SK-N-SH (cell line): ENCODE data around the gene SMARCE1. TPM values are rescaled to one million over a fixed set of nuclear protein-coding genes. Genes with fewer than 3 reads are reported as not detected.

Source experiments
- CTCF ChIA-PET: fragments of 300-600, 350-600 bp; formaldehyde crosslinking; extraction: SDS; loops from one replicate; lab custom pipeline; 2021; lab: Yijun Ruan, JAX
- POLR2A ChIA-PET: fragments of 350-600 bp; sonication (Branson Sonifier 250); formaldehyde crosslinking; extraction: SDS; loops from one replicate; lab custom pipeline; 2020; ENCODE audit warnings: antibody characterized with exemption, inconsistent platforms; lab: Yijun Ruan, JAX
- DNase-seq: peaks from one replicate; pipeline ENCODE4 v3.0.0; 2012
- H2AFZ ChIP-seq: fragments of 200-600 bp; sonication (generic); 2 replicates; pipeline ENCODE4 v1.8.1; 2016; ENCODE audit warnings: antibody characterized with exemption, mild to moderate bottlenecking, low read depth
- H3F3A ChIP-seq: fragments of 200-600 bp; sonication (generic); replicated peaks from 2 replicates; pipeline ENCODE3; 2016; ENCODE audit warnings: antibody characterized with exemption, mild to moderate bottlenecking; ENCODE audit not compliant: insufficient read depth
- H3K27ac ChIP-seq, 2 experiments: fragments of 200-500 bp in 1 of 2; fragments of 200-600 bp in 1 of 2; sonication (Bioruptor generic) in 1 of 2; sonication (generic), shearing (Covaris generic) in 1 of 2; 2 replicates each; pipeline versions ENCODE4 v1.5.1 to v1.6.1; 2014 to 2016; ENCODE audit warnings: low read depth in 2 of 2, inconsistent platforms in 1 of 2, low read length in 1 of 2, mild to moderate bottlenecking in 1 of 2, mixed read lengths in 1 of 2
- H3K27me3 ChIP-seq: fragments of 200-600 bp; sonication (generic), shearing (Covaris generic); 2 replicates; pipeline ENCODE4 v1.6.1; 2016; ENCODE audit warnings: mixed run types; ENCODE audit not compliant: insufficient read depth
- H3K36me3 ChIP-seq, 2 experiments: fragments of 200-500 bp in 1 of 2; fragments of 200-600 bp in 1 of 2; sonication (Bioruptor generic) in 1 of 2; sonication (generic) in 1 of 2; replicated peaks in 1 of 2; 2 replicates each; pipeline versions ENCODE3 to v1.5.1; 2014 to 2016; ENCODE audit warnings: low read length in 1 of 2, mild to moderate bottlenecking in 1 of 2; ENCODE audit not compliant: insufficient read depth in 2 of 2, control insufficient read depth in 1 of 2
- H3K4me1 ChIP-seq, 2 experiments: fragments of 200-500 bp in 1 of 2; fragments of 200-600 bp in 1 of 2; sonication (Bioruptor generic) in 1 of 2; sonication (generic), shearing (Covaris generic) in 1 of 2; 2 replicates each; pipeline versions ENCODE4 v1.5.1 to v1.6.1; 2014 to 2016; ENCODE audit warnings: low read depth in 1 of 2, low read length in 1 of 2, mixed run types in 1 of 2; ENCODE audit not compliant: insufficient read depth in 2 of 2, control insufficient read depth in 1 of 2
- H3K4me2 ChIP-seq: fragments of 200-600 bp; sonication (generic), shearing (Covaris generic); 2 replicates; pipeline ENCODE4 v1.6.1; 2017; ENCODE audit warnings: mixed run types
- H3K4me3 ChIP-seq, 2 experiments: fragments of 200-500 bp in 1 of 2; fragments of 200-600 bp in 1 of 2; sonication (Bioruptor generic) in 1 of 2; sonication (generic), shearing (Covaris generic) in 1 of 2; 2 replicates each; pipeline versions ENCODE4 v1.5.1 to v1.8.1; 2014 to 2016; ENCODE audit warnings: low read depth in 2 of 2, inconsistent platforms in 1 of 2, low read length in 1 of 2, mild to moderate bottlenecking in 1 of 2, mixed read lengths in 1 of 2, moderate library complexity in 1 of 2
- H3K79me2 ChIP-seq: fragments of 200-600 bp; sonication (generic); 2 replicates; pipeline ENCODE4 v1.8.1; 2017; ENCODE audit warnings: mild to moderate bottlenecking; ENCODE audit not compliant: insufficient read depth
- H3K9ac ChIP-seq: fragments of 200-600 bp; sonication (generic); 2 replicates; pipeline ENCODE4 v1.6.1; 2017; ENCODE audit warnings: mixed run types
- H3K9me2 ChIP-seq: fragments of 200-600 bp; sonication (generic); 2 replicates; pipeline ENCODE4 v1.6.1; 2017; ENCODE audit warnings: mixed run types
- H3K9me3 ChIP-seq: fragments of 200-600 bp; sonication (generic); 2 replicates; pipeline ENCODE4 v1.6.1; 2017; ENCODE audit warnings: mixed run types, mild to moderate bottlenecking, moderate library complexity
- H4K20me1 ChIP-seq: fragments of 200-600 bp; sonication (generic); 2 replicates; pipeline ENCODE4 v1.6.1; 2017; ENCODE audit warnings: mild to moderate bottlenecking, mixed run types; ENCODE audit not compliant: insufficient read depth
- CHD2 ChIP-seq: fragments of 150-350 bp; IDR thresholded peaks from 2 replicates; pipeline ENCODE4 v1.6.1; 2018; ENCODE audit warnings: low read length; ENCODE audit not compliant: partially characterized antibody
- CTCF ChIP-seq: fragments of 200-600 bp; sonication (generic); IDR thresholded peaks from 2 replicates; pipeline ENCODE4 v1.6.1; 2017; ENCODE audit warnings: antibody characterized with exemption, mild to moderate bottlenecking, moderate library complexity
- ELF1 ChIP-seq: IDR thresholded peaks from 2 replicates; pipeline ENCODE4 v1.4.0; 2012
- EP300 ChIP-seq, 2 experiments: IDR thresholded peaks; 2 replicates each; pipeline versions ENCODE4 v1.4.0 to v1.6.1; 2012; ENCODE audit warnings: borderline replicate concordance in 1 of 2, low read depth in 1 of 2, low read length in 1 of 2
- EZH2phosphoT487 ChIP-seq: fragments of 200-600 bp; sonication (generic); IDR thresholded peaks from 2 replicates; pipeline ENCODE4 v1.6.1; 2017; ENCODE audit warnings: low read depth, mixed run types, mild to moderate bottlenecking, antibody characterized with exemption, moderate library complexity, borderline replicate concordance
- FOSL2 ChIP-seq: IDR thresholded peaks from 2 replicates; pipeline ENCODE4 v1.4.0; 2012; ENCODE audit warnings: low read depth, mild to moderate bottlenecking, moderate library complexity, borderline replicate concordance
- FOXJ3 ChIP-seq: sonication (generic); formaldehyde crosslinking; IDR thresholded peaks from 2 replicates; pipeline ENCODE4 v1.5.1; 2020; ENCODE audit warnings: mild to moderate bottlenecking, missing genetic modification reagents
- FOXM1 ChIP-seq: IDR thresholded peaks from 2 replicates; pipeline ENCODE4 v1.4.0; 2012; ENCODE audit warnings: low read depth, mild to moderate bottlenecking
- GATA2 ChIP-seq: sonication (generic); formaldehyde crosslinking; IDR thresholded peaks from 2 replicates; pipeline ENCODE4 v1.5.0; 2020; ENCODE audit warnings: mild to moderate bottlenecking, missing genetic modification reagents
- IRF3 ChIP-seq: fragments of 150-350 bp; IDR thresholded peaks from 2 replicates; pipeline ENCODE4 v1.6.1; 2016; ENCODE audit warnings: mild to moderate bottlenecking, low read depth, low read length
- JUND ChIP-seq: IDR thresholded peaks from 2 replicates; pipeline ENCODE4 v1.4.0; 2012
- MEF2A ChIP-seq: IDR thresholded peaks from 2 replicates; pipeline ENCODE4 v1.4.0; 2012; ENCODE audit warnings: low read depth, borderline replicate concordance
- NFIC ChIP-seq: IDR thresholded peaks from 2 replicates; pipeline ENCODE4 v1.4.0; 2012; ENCODE audit warnings: borderline replicate concordance
- NRF1 ChIP-seq: IDR thresholded peaks from 2 replicates; pipeline ENCODE4 v1.6.1; 2012; ENCODE audit warnings: low read depth, mild to moderate bottlenecking, low read length
- RAD21 ChIP-seq: IDR thresholded peaks from 2 replicates; pipeline ENCODE4 v1.6.1; 2012; ENCODE audit warnings: mild to moderate bottlenecking, low read length
- RFX5 ChIP-seq: IDR thresholded peaks from 2 replicates; pipeline ENCODE4 v1.6.1; 2012; ENCODE audit warnings: mild to moderate bottlenecking, improper control_type of control experiment, low read length
- RXRA ChIP-seq: IDR thresholded peaks from 2 replicates; pipeline ENCODE4 v1.4.0; 2012; ENCODE audit warnings: low read depth, mild to moderate bottlenecking, borderline replicate concordance
- SMC3 ChIP-seq: IDR thresholded peaks from 2 replicates; pipeline ENCODE4 v1.6.1; 2012; ENCODE audit warnings: low read depth, low read length, improper control_type of control experiment
- TEAD4 ChIP-seq: IDR thresholded peaks from 2 replicates; pipeline ENCODE4 v1.4.0; 2012; ENCODE audit warnings: mild to moderate bottlenecking, borderline replicate concordance; ENCODE audit not compliant: insufficient read depth
- YY1 ChIP-seq: IDR thresholded peaks from 2 replicates; pipeline ENCODE4 v1.4.0; 2012; ENCODE audit warnings: low read depth, mild to moderate bottlenecking
- WGBS: methylation state at CpG from one replicate; pipeline ENCODE4 v1.1.6; 2017; ENCODE audit warnings: low lambda C conversion rate; 5-methylcytosine and 5-hydroxymethylcytosine counted together
- polyA plus RNA-seq, 3 experiments: library from polyadenylated mRNA; depleted of rRNA; stranded (reverse); fragments of >200 nt; gene quantifications; 2 replicates each; pipeline ENCODE4 v1.2.3, GENCODE V29; 2012

Gene SMARCE1
- polyA plus RNA-seq, 1 of the 3 experiments (the other 2 are of a cell fraction) = 45.9 TPM

GRCh38 chr17:40625311-40625710 lies 22.3 kb downstream of the SMARCE1 start:
- WGBS = 71% methylated on average over 5 of the region's 5 CpGs
- H3K9ac ChIP-seq = no peak overlapping the region
- H3K9me2 ChIP-seq = no peaks in the 10 kb centered on the region
- no peak for TF ChIP-seq ELF1
- TF ChIP-seq FOXJ3 (CRISPR knock-in tag) = no peak
- TF ChIP-seq, all 33 proteins: peak for 0
- Histone ChIP-seq H3K79me2 (no peaks in the 10 kb centered on the region), H4K20me1 (no peaks in the 10 kb centered on the region), H3K4me3 (no peak overlapping the region), H3K4me1 (no peaks in the 10 kb centered on the region), H3F3A (peaks cover 17% of the 10 kb centered on the region), H3K27ac (no peak overlapping the region), H3K27me3 (no peaks in the 10 kb centered on the region), H3K36me3 (peaks cover 32 to 33% of the 10 kb centered on the region in 2 experiments), H2AFZ (no peak overlapping the region), H3K9me3 (no peaks in the 10 kb centered on the region), H3K4me2 (no peak overlapping the region)
- POLR2A ChIA-PET = no interaction called here
- no peak for DNase-seq
- CTCF ChIA-PET = interaction anchor here (0.7 to 1.6 kb wide), 7 partner anchors 9 to 168 kb away, joined by 3 to 8 read pairs (median 3); no protein-coding TSS in a partner anchor

GRCh38 chr17:40623419-40624210 lies 24.0 kb downstream of the SMARCE1 start:
- no peaks in the 10 kb centered on the region for H3K9me3 ChIP-seq
- H4K20me1 ChIP-seq = no peaks in the 10 kb centered on the region
- ChIA-PET POLR2A (no interaction called here), CTCF (interaction anchor here (0.7 kb wide), 1 partner anchor 12 kb away, joined by 3 read pairs; no protein-coding TSS in a partner anchor)
- peaks cover 16 to 18% of the 10 kb centered on the region in 2 experiments for H3K36me3 ChIP-seq
- no peak overlapping the region for H2AFZ ChIP-seq
- TF ChIP-seq CHD2 = no peak
- no peak overlapping the region for H3K4me3 ChIP-seq
- H3K4me2 ChIP-seq = no peak overlapping the region
- H3K4me1 ChIP-seq = no peaks in the 10 kb centered on the region
- DNase-seq = no peak
- no peaks in the 10 kb centered on the region for H3K9me2 ChIP-seq
- 77% methylated on average over 12 of the region's 12 CpGs for WGBS
- H3K9ac ChIP-seq = no peak overlapping the region
- peaks cover 5% of the 10 kb centered on the region; the same call in 1 of the 2 replicates for H3K27me3 ChIP-seq
- H3F3A ChIP-seq = peaks cover 12% of the 10 kb centered on the region
- no peaks in the 10 kb centered on the region for H3K79me2 ChIP-seq
- H3K27ac ChIP-seq = no peak overlapping the region

GRCh38 chr17:40622509-40622928 lies 25.1 kb downstream of the SMARCE1 start:
- no peak overlapping the region for H3K9ac ChIP-seq
- 76% methylated on average over 3 of the region's 3 CpGs for WGBS
- H3K36me3 ChIP-seq = peaks cover 5 to 7% of the 10 kb centered on the region in 2 experiments
- H3K4me1 ChIP-seq = peaks cover 0 to 5% of the 10 kb centered on the region in 2 experiments; a peak in 1 of 4 replicates
- TF ChIP-seq SMC3 = no peak
- TF ChIP-seq RFX5 = no peak
- TF ChIP-seq EZH2phosphoT487 = no peak
- TF ChIP-seq RAD21 = no peak
- no peak for TF ChIP-seq MEF2A
- TF ChIP-seq TEAD4 = no peak
- no peak for TF ChIP-seq IRF3
- no peak for TF ChIP-seq NFIC
- no peak for TF ChIP-seq CTCF
- TF ChIP-seq FOXJ3 (CRISPR knock-in tag) = no peak
- TF ChIP-seq GATA2 = no peak
- TF ChIP-seq YY1 = no peak
- TF ChIP-seq FOXM1 = no peak
- no peak for TF ChIP-seq JUND
- no peak for TF ChIP-seq EP300 (IDR thresholded peaks at IDR 0.05; ENCODE audit: borderline replicate concordance in 1 of 2, low read depth in 1 of 2, low read length in 1 of 2)
- TF ChIP-seq FOSL2 = no peak
- no peak for TF ChIP-seq RXRA
- TF ChIP-seq NRF1 = no peak
- H3K27me3 ChIP-seq = peaks cover 16% of the 10 kb centered on the region; the same call in 1 of the 2 replicates
- no peaks in the 10 kb centered on the region for H4K20me1 ChIP-seq
- H3K4me3 ChIP-seq = no peak overlapping the region
- H3K9me2 ChIP-seq = no peaks in the 10 kb centered on the region
- H3K9me3 ChIP-seq = no peaks in the 10 kb centered on the region
- CTCF ChIA-PET = interaction anchor here (1.3 to 4.7 kb wide), 2 partner anchors 8 to 18 kb away, joined by 3 to 37 read pairs; no protein-coding TSS in a partner anchor
- no peak for DNase-seq
- H3K79me2 ChIP-seq = no peaks in the 10 kb centered on the region
- H3K27ac ChIP-seq = no peak overlapping the region
- H3F3A ChIP-seq = peaks cover 12% of the 10 kb centered on the region
- H2AFZ ChIP-seq = no peak overlapping the region
- no peak overlapping the region for H3K4me2 ChIP-seq
- POLR2A ChIA-PET = no interaction called here
